Fibroblast of lung (primary cell): ENCODE results near the gene CCND3.

Experiments
- CTCF ChIP-seq, 2 donors: IDR thresholded peaks in 1 of 2; conservative IDR thresholded peaks in 1 of 2; 1 replicate in 1 of 2; 2 replicates in 1 of 2; pipeline ENCODE4 v1.5.1; 2011 to 2012; ENCODE audit warnings: low read length in 2 of 2, control low read depth in 1 of 2, inconsistent platforms in 1 of 2, low read depth in 1 of 2, mild to moderate bottlenecking in 1 of 2
- EZH2 ChIP-seq: IDR thresholded peaks from 2 replicates; pipeline ENCODE4 v1.5.1; 2012; ENCODE audit warnings: low read length, control low read depth, mild to moderate bottlenecking; ENCODE audit errors: missing control alignments

GRCh38 chr6:41941280-41942066 lies at the start of gene CCND3:
- TF ChIP-seq CTCF (conservative IDR thresholded peaks at IDR 0.05 in 1 of 2, IDR thresholded peaks at IDR 0.05 in 1 of 2; ENCODE audit: low read depth in 1 of 2, low read length in 2 of 2) (no peak), EZH2 (no peak)
